Activated CD4-positive, alpha-beta T cell treated with anti-CD3 and anti-CD28 coated beads, Interleukin-2, Interleukin-6, amounts not matched to agents 100 ng/mL and 50 ng/mL, durations not matched to agents 16 hours and 8 hours (primary cell): ENCODE measurements around the gene CHMP5.

Source experiments
- DNase-seq: peaks from one replicate; pipeline ENCODE4 v3.0.0-alpha.2; 2020

The CHMP5 gene

GRCh38 chr9:33264473-33265177 is at the start of gene CHMP5, which contains the start of gene BAG1:
Gene CHMP5, plus strand, starts transcription at chr9:33265049. Its CDS starts 30 bp downstream, at chr9:33265079.
Gene BAG1, minus strand, starts transcription at chr9:33264708.
- peak; percentile 100 for DNase-seq

- no peak for DNase-seq
Observed at GRCh38 chr9:33220681-33221567, 43.9 kb upstream of the CHMP5 start.

- no peak for DNase-seq
Observed at GRCh38 chr9:33221568-33221884, 43.3 kb upstream of the CHMP5 start.

GRCh38 chr9:33222031-33222430 is 42.8 kb upstream of the CHMP5 start:
- DNase-seq: no peak

GRCh38 chr9:33223696-33224095 is 41.2 kb upstream of the CHMP5 start:
- no peak for DNase-seq

GRCh38 chr9:33225319-33226147 is 39.3 kb upstream of the CHMP5 start:
- DNase-seq: peak; percentile 79

GRCh38 chr9:33227008-33227398 is 37.8 kb upstream of the CHMP5 start:
- DNase-seq: peak; percentile 14

GRCh38 chr9:33227741-33228140 is 37.1 kb upstream of the CHMP5 start:
- no peak for DNase-seq

- DNase-seq: no peak
Observed at GRCh38 chr9:33228606-33229005, 36.2 kb upstream of the CHMP5 start.

- no peak for DNase-seq
Observed at GRCh38 chr9:33229359-33230114, 35.3 kb upstream of the CHMP5 start.

GRCh38 chr9:33230756-33231622 is 33.9 kb upstream of the CHMP5 start:
- no peak for DNase-seq

- DNase-seq: no peak
Observed at GRCh38 chr9:33231623-33231942, 33.3 kb upstream of the CHMP5 start.

GRCh38 chr9:33232815-33233214 is 32.0 kb upstream of the CHMP5 start:
- no peak for DNase-seq

- no peak for DNase-seq
Observed at GRCh38 chr9:33233626-33234342, 31.1 kb upstream of the CHMP5 start.

GRCh38 chr9:33234511-33235467 is 30.1 kb upstream of the CHMP5 start:
- no peak for DNase-seq

- no peak for DNase-seq
Observed at GRCh38 chr9:33236571-33236970, 28.3 kb upstream of the CHMP5 start.

GRCh38 chr9:33239921-33240320 is 24.9 kb upstream of the CHMP5 start, which contains the start of gene SPINK4:
Gene SPINK4, plus strand, starts transcription at chr9:33240167. Its CDS starts 42 bp downstream, at chr9:33240209.
- no peak for DNase-seq

GRCh38 chr9:33241298-33241697 is 23.6 kb upstream of the CHMP5 start:
- DNase-seq: no peak

GRCh38 chr9:33242609-33243134 is 22.2 kb upstream of the CHMP5 start:
- no peak for DNase-seq
